ENCODE results near the gene S1PR2. TPM values are rescaled to one million over a fixed set of nuclear protein-coding genes. Genes with fewer than 3 reads are reported as not detected.

Gene S1PR2
- total and polyA plus RNA-seq, 9 of the 15 experiments (the other 6 are each of a cell fraction or from before 2014, with no cell fraction given), result 1.5 to 3.9 (median 2.0) TPM

GRCh38 chr19:10270616-10271394 is 39.7 kb upstream of the S1PR2 start, which contains the start of gene ICAM1 (continued):
- TF ChIP-seq KLF16 (IDR thresholded peaks at IDR 0.05) (no peak), ZSCAN32 (CRISPR knock-in tag; IDR thresholded peaks at IDR 0.05) (no peak), HNRNPL (IDR thresholded peaks at IDR 0.05; ENCODE audit: low read depth, low read length) (no peak), ZBTB40 (IDR thresholded peaks at IDR 0.05) (peak; percentile 83), ZBTB40 (CRISPR knock-in tag; IDR thresholded peaks at IDR 0.05) (no peak), PTRF (tag; IDR thresholded peaks at IDR 0.05) (no peak), MAZ (CRISPR knock-in tag; conservative IDR thresholded peaks at IDR 0.05 in 1 of 2, IDR thresholded peaks at IDR 0.05 in 1 of 2) (peak; percentile 72 to 88; a peak in 2 of 4 replicates), SAFB (IDR thresholded peaks at IDR 0.05; ENCODE audit: borderline replicate concordance, low read depth, low read length) (no peak), BMI1 (IDR thresholded peaks at IDR 0.05; ENCODE audit: low read length) (no peak), POLR2H (tag; IDR thresholded peaks at IDR 0.05; ENCODE audit: low read depth) (peak; percentile 89; the same call in 1 of the 2 replicates), MAX (CRISPR knock-in tag; IDR thresholded peaks at IDR 0.05) (peak; percentile 86), CREB5 (CRISPR knock-in tag; IDR thresholded peaks at IDR 0.05) (no peak), NCOA2 (IDR thresholded peaks at IDR 0.05; ENCODE audit: partially characterized antibody in 2 of 2) (no peak), ELF1 (tag; IDR thresholded peaks at IDR 0.05) (peak; percentile 92), ZNF639 (CRISPR knock-in tag; conservative IDR thresholded peaks at IDR 0.05 in 1 of 2, IDR thresholded peaks at IDR 0.05 in 1 of 2) (no peak)

Data from K562 (cell line).